DOHH2 (cell line): Measurements from ENCODE around the gene GAB1.

Source experiments
- H3F3A ChIP-seq: fragments of 200-600 bp; sonication (generic), shearing (Covaris generic); 2 replicates; pipeline ENCODE4 v1.6.0; 2016; ENCODE audit warnings: antibody characterized with exemption, mild to moderate bottlenecking; ENCODE audit not compliant: control insufficient read depth, insufficient read depth
- H3K27ac ChIP-seq: fragments of 200-600 bp; sonication (generic); 2 replicates; pipeline ENCODE4 v1.5.1; 2014; ENCODE audit warnings: low read depth, mild to moderate bottlenecking, low read length, moderate library complexity
- H3K27me3 ChIP-seq: fragments of 200-600 bp; sonication (generic); 2 replicates; pipeline ENCODE4 v1.6.1; 2014; ENCODE audit warnings: mild to moderate bottlenecking, low read length, mixed read lengths; ENCODE audit not compliant: control insufficient read depth
- H3K36me3 ChIP-seq: fragments of 200-600 bp; sonication (generic); 2 replicates; pipeline ENCODE4 v1.6.1; 2014; ENCODE audit warnings: mild to moderate bottlenecking, low read length, moderate library complexity, mixed read lengths; ENCODE audit not compliant: control insufficient read depth
- H3K4me1 ChIP-seq: fragments of 200-600 bp; sonication (generic); 2 replicates; pipeline ENCODE4 v1.6.1; 2014; ENCODE audit warnings: mild to moderate bottlenecking, low read length, mixed read lengths; ENCODE audit not compliant: control insufficient read depth
- H3K4me2 ChIP-seq: fragments of 200-600 bp; sonication (generic); 2 replicates; pipeline ENCODE4 v1.6.0; 2014; ENCODE audit warnings: mild to moderate bottlenecking, low read length, moderate library complexity
- H3K4me3 ChIP-seq: fragments of 200-600 bp; sonication (generic); 2 replicates; pipeline ENCODE4 v1.5.1; 2014; ENCODE audit warnings: mild to moderate bottlenecking, low read length, mixed read lengths
- H3K79me2 ChIP-seq: fragments of 200-600 bp; sonication (generic); 2 replicates; pipeline ENCODE4 v1.6.1; 2014; ENCODE audit warnings: mild to moderate bottlenecking, low read length, mixed read lengths; ENCODE audit not compliant: control insufficient read depth
- H3K9me2 ChIP-seq: fragments of 200-600 bp; sonication (generic); replicated peaks from 2 replicates; pipeline ENCODE4 v1.6.1; 2014; ENCODE audit warnings: mild to moderate bottlenecking, low read length, mixed read lengths; ENCODE audit not compliant: control insufficient read depth
- H3K9me3 ChIP-seq: fragments of 200-600 bp; sonication (generic); 2 replicates; pipeline ENCODE4 v1.6.1; 2014; ENCODE audit warnings: antibody characterized with exemption, low read length, mixed read lengths; ENCODE audit not compliant: control insufficient read depth, insufficient read depth
- H4K20me1 ChIP-seq: fragments of 200-600 bp; sonication (generic); 2 replicates; pipeline ENCODE4 v1.6.0; 2014; ENCODE audit warnings: low read depth, mild to moderate bottlenecking, antibody characterized with exemption, low read length, moderate library complexity; ENCODE audit not compliant: control insufficient read depth, insufficient read depth
- EZH2phosphoT487 ChIP-seq: fragments of 200-600 bp; sonication (generic); IDR thresholded peaks from 2 replicates; pipeline ENCODE4 v1.6.1; 2017; ENCODE audit warnings: borderline replicate concordance, mild to moderate bottlenecking, antibody characterized with exemption, low read length, moderate library complexity, mixed read lengths
- TF ChIP-seq, protein P1 (sequence below): fragments of 200-600 bp; sonication (generic); IDR thresholded peaks from one replicate; pipeline ENCODE4 v1.5.1; 2014; ENCODE audit warnings: antibody characterized with exemption, mild to moderate bottlenecking, low read depth, low read length; ENCODE audit not compliant: poor library complexity, severe bottlenecking

The GAB1 gene

GRCh38 chr4:143397335-143397734 is 60.7 kb downstream of the GAB1 start:
- Histone ChIP-seq H3K27ac (peak overlapping the region; percentile 62), H3K9me3 (no peaks in the 10 kb centered on the region), H3K4me3 (peak overlapping the region; percentile 36), H3K36me3 (peaks cover 41% of the 10 kb centered on the region), H3K27me3 (no peaks in the 10 kb centered on the region), H3K4me2 (peak overlapping the region; percentile 39), H3F3A (peaks cover 22% of the 10 kb centered on the region), H3K4me1 (peaks cover 98% of the 10 kb centered on the region), H3K79me2 (peaks cover 90% of the 10 kb centered on the region), H4K20me1 (no peaks in the 10 kb centered on the region), H3K9me2 (no peaks in the 10 kb centered on the region)
- TF ChIP-seq EZH2phosphoT487, result no peak
- TF ChIP-seq, protein P1, sequence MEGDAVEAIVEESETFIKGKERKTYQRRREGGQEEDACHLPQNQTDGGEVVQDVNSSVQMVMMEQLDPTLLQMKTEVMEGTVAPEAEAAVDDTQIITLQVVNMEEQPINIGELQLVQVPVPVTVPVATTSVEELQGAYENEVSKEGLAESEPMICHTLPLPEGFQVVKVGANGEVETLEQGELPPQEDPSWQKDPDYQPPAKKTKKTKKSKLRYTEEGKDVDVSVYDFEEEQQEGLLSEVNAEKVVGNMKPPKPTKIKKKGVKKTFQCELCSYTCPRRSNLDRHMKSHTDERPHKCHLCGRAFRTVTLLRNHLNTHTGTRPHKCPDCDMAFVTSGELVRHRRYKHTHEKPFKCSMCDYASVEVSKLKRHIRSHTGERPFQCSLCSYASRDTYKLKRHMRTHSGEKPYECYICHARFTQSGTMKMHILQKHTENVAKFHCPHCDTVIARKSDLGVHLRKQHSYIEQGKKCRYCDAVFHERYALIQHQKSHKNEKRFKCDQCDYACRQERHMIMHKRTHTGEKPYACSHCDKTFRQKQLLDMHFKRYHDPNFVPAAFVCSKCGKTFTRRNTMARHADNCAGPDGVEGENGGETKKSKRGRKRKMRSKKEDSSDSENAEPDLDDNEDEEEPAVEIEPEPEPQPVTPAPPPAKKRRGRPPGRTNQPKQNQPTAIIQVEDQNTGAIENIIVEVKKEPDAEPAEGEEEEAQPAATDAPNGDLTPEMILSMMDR, result no peak

DNA sequence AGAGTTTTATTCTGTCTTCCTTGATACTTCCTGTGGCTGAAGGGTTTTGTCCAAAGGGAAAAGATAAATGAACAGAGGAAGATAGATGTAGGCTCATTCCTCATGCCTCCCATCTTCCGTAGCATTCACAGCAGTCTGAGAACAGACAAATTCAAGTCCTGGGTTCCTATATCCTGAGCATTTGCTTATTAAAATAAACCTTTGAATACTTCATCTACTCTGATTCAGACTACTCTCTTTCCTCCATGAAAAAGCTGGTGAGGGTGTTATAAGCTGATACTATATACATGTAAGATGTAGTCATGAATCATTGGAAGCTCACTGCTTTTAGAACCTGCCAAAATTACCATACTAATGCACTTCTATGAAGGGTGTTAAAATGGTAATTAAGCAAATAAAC is 61.2 kb downstream of the GAB1 start:
- Histone ChIP-seq H4K20me1 (no peaks in the 10 kb centered on the region), H3K4me3 (peak overlapping the region; percentile 36), H3K36me3 (peaks cover 46% of the 10 kb centered on the region), H3F3A (peaks cover 27% of the 10 kb centered on the region), H3K27me3 (no peaks in the 10 kb centered on the region), H3K27ac (peak overlapping the region; percentile 62), H3K4me2 (peak overlapping the region; percentile 39), H3K9me2 (no peaks in the 10 kb centered on the region), H3K9me3 (no peaks in the 10 kb centered on the region), H3K4me1 (peaks cover 98% of the 10 kb centered on the region), H3K79me2 (peaks cover 89% of the 10 kb centered on the region)
- TF ChIP-seq, protein P1, result no peak
- TF ChIP-seq EZH2phosphoT487, result no peak

GRCh38 chr4:143399113-143399949 is 62.7 kb downstream of the GAB1 start:
- H3K9me3 ChIP-seq, result no peaks in the 10 kb centered on the region
- 0 out of 2 replicates have a peak overlapping the region, but pooled peaks have one; percentile 1 for H3K4me3 ChIP-seq
- TF ChIP-seq, protein P1, result peak; percentile 86
- TF ChIP-seq EZH2phosphoT487, result no peak
- H3K36me3 ChIP-seq, result peaks cover 41% of the 10 kb centered on the region
- no peaks in the 10 kb centered on the region for H3K27me3 ChIP-seq
- no peaks in the 10 kb centered on the region for H4K20me1 ChIP-seq
- peaks cover 74% of the 10 kb centered on the region for H3K79me2 ChIP-seq
- peak overlapping the region; percentile 39 for H3K4me2 ChIP-seq
- H3F3A ChIP-seq, result peaks cover 41% of the 10 kb centered on the region
- peak overlapping the region; percentile 62 for H3K27ac ChIP-seq
- H3K4me1 ChIP-seq, result peaks cover 99% of the 10 kb centered on the region
- no peaks in the 10 kb centered on the region for H3K9me2 ChIP-seq
